Fibroblast of mammary gland (primary cell): ENCODE data around the gene KLF17.

Experiments used
- DNase-seq: peaks from one replicate; pipeline ENCODE4 v3.0.0-alpha.2; 2010; ENCODE audit warnings: low read depth
- H3K4me3 ChIP-seq: 2 replicates; pipeline ENCODE4 v1.5.1; 2011; ENCODE audit warnings: low read depth, mild to moderate bottlenecking, low read length, moderate library complexity; ENCODE audit not compliant: control insufficient read depth
- TF ChIP-seq, protein P1 (sequence below): conservative IDR thresholded peaks from 2 replicates; pipeline ENCODE4 v1.5.1; 2011; ENCODE audit warnings: low read depth, low read length, inconsistent platforms; ENCODE audit not compliant: control insufficient read depth, insufficient read depth

The KLF17 gene

DNA sequence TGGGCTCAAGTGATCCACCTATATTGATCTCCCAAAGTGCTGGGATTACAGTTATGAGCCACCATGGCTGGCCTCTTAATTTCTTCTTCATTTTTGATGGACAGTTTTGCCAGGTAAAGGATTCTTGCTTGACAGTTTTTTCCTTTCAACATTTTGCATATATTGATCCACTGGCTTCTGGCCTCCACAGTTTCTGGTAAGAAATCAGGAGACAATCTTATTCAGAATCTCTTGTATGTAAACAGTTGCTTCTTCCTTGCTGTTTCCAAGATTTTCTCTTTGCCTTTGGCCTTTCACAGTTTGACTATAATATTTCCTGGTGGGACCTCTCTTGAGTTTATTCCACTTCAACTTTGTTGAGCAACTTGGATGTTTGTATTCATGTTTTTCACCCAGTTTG lies 42.9 kb downstream of the KLF17 start:
- no peak for DNase-seq
- no peak overlapping the region for H3K4me3 ChIP-seq
- TF ChIP-seq, protein P1, sequence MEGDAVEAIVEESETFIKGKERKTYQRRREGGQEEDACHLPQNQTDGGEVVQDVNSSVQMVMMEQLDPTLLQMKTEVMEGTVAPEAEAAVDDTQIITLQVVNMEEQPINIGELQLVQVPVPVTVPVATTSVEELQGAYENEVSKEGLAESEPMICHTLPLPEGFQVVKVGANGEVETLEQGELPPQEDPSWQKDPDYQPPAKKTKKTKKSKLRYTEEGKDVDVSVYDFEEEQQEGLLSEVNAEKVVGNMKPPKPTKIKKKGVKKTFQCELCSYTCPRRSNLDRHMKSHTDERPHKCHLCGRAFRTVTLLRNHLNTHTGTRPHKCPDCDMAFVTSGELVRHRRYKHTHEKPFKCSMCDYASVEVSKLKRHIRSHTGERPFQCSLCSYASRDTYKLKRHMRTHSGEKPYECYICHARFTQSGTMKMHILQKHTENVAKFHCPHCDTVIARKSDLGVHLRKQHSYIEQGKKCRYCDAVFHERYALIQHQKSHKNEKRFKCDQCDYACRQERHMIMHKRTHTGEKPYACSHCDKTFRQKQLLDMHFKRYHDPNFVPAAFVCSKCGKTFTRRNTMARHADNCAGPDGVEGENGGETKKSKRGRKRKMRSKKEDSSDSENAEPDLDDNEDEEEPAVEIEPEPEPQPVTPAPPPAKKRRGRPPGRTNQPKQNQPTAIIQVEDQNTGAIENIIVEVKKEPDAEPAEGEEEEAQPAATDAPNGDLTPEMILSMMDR, result no peak

DNA sequence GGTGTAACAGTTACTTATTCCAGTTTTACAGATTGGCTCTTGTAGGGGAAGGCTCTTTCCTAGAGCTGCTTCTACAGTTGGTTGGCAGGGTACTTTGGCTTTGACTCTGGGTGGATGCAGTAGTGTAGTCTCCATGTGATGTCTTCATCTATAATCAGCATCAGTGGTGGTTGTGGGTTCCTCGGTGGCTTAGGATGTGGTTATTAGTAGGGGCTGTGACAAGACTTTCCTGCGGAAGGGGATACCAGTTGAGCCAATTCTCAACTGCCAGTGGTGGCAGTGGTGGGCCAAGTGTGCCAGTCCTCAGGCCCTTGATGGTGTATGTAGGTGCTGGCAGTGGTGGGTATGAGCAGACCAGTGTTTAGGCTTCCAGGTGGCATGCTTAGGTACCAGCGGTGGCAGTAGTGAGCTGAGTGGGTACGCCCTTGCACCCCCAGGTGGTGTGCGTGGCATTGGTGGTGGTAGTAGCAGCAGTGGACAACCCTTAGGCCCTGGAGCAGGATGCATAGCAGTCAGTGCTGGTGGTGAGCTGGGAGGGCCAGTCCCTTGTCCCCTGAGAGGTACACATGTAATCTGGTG lies 50.0 kb downstream of the KLF17 start:
- no peak for DNase-seq
- H3K4me3 ChIP-seq, result no peak overlapping the region
- TF ChIP-seq, protein P1, result no peak

DNA sequence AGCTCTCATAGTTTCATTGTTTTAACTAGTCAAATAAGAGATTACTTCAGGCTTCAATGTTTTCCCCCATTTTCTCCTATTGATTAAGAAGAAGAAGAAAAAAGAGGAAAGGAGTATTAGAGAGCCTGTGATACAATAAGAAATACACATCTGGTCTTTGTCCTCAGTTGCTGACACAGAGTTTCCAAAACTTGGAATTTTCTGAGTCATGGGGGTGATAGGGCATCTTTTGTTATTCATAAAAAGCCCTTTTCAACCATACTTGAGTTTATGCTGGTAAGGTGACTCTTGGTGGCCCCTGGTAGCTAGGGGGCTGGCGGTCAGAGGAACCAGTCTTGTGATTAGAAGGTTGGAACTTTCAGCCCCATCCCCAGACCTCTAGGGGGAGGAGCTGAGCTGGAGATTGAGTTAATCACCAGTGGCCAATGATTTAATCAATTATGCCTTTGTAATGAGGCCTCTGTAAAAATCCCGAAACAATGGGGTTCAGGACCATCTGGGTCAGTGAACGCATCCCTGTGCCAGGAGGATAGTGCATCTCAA lies 51.7 kb downstream of the KLF17 start:
- TF ChIP-seq, protein P1, result no peak
- H3K4me3 ChIP-seq, result no peak overlapping the region
- DNase-seq, result peak; percentile 79

DNA sequence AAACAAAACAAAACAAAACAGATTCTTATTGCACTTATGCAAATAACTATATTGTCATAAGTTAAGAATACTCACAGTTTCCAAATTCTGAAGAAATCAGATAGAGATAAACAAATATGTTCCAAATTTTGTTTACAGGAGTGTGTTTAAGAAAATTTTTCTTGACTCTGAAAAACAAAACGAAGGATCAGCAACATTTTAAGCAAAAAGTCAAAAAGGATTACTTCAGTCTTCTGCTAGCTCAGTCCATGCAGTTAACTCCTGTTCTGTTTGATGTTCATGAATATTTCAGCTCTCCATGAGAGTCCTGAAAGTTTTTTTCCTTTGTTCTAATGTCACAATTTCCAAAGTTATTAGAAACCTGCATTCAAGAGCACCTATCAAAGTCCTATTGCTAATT lies 56.0 kb downstream of the KLF17 start:
- no peak overlapping the region for H3K4me3 ChIP-seq
- no peak for DNase-seq

More for the DNA sequence above, 56.0 kb downstream of the KLF17 start:
- TF ChIP-seq, protein P1, result no peak
